GM21576 (cell line): ENCODE measurements around the gene HPRT1.

Source experiments
- ATAC-seq: cut with Tn5 transposase; IDR thresholded peaks from one replicate; pipeline ENCODE4 v1.9.1; 2021; ENCODE audit warnings: mild to moderate bottlenecking, moderate library complexity; ENCODE audit not compliant: unreplicated experiment

Gene HPRT1

GRCh38 chrX:134472041-134472440 lies 12.1 kb downstream of the HPRT1 start:
- no peak for ATAC-seq

GRCh38 chrX:134476284-134476683 lies 16.3 kb downstream of the HPRT1 start:
- no peak for ATAC-seq

DNA sequence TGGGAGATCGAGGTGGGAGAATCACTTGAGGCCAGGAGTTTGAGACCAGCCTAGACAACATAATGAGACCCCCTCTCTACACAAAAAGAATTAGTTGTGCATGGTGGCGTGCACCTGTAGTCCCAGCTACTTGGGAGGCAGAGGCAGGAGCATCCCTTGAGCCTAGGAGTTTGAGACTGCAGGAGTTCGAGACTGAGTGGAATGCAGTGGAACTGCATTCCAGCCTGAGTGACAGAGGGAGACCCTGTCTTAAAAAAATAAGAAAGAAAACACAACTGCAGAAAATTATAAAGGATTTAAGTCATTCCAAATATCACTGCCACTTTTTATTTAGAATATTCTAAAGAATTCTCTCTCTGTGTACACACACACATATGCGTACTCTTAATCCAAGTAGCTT lies 18.4 kb downstream of the HPRT1 start:
- no peak for ATAC-seq

GRCh38 chrX:134480061-134480460 lies 20.1 kb downstream of the HPRT1 start:
- ATAC-seq: no peak

GRCh38 chrX:134481339-134481738 lies 21.4 kb downstream of the HPRT1 start:
- no peak for ATAC-seq

GRCh38 chrX:134482371-134482770 lies 22.4 kb downstream of the HPRT1 start:
- no peak for ATAC-seq

DNA sequence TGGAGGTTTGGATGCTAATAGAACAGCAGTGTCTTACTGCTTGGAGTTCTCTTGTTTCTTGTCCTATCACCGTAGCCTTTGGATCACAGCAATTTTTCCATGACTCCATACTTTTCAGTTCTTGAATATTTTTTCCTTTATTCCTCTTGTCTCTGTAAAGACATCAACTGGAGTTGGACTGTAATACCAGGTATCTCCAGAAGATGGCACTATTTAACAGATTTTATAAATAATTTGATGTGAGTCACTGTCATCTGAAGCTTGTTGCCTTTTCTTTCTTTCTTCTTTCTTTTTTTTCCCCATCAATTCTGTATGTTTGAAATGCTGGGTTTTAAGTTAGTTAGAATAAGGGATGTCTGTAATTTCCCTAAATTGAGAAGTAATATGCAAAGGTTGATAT lies 24.1 kb downstream of the HPRT1 start:
- ATAC-seq: no peak

DNA sequence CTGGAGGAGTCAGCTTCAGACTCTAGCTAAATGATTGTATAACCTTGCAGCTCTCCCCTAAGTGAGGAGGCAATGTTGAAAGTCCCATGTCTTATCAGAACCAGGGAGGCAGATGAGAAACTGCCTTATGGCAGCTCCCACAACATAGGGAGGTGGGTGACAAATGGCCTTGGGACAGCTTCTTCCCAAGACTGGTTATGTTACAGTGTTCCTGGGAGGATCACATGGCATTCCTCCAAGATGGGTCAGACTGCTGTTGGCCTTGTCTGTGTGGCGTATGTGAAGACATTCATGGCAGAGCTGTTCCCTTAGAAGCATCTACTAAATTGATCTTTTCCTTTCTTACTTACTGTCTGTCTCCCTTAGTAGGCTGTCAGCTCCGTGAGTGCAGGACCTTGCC lies 42.0 kb downstream of the HPRT1 start:
- no peak for ATAC-seq

- no peak for ATAC-seq
Observed at GRCh38 chrX:134502686-134503085, 42.7 kb downstream of the HPRT1 start.

DNA sequence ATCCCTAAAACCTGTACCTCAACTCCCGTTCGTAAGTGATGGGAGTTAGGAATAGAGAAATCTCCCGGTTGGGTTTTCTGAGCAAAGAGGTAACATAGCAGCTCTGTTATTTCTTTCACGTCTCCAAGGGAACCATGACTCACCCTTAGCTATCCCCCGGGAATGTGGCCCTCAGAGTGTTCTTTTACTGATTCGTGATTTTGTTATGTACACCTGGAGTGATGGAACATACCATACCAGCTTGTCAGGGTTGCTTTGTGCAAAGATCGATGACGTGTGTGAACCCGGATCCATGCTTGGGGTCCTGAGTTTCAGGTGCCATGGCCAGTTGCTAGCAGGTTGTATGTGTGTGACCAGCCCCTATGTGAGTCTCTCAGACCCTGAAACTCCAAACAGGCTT lies 52.6 kb downstream of the HPRT1 start:
- no peak for ATAC-seq

GRCh38 chrX:134513091-134513490 lies 53.1 kb downstream of the HPRT1 start:
- no peak for ATAC-seq

- ATAC-seq: no peak
Observed at GRCh38 chrX:134520860-134521390, 61.0 kb downstream of the HPRT1 start.

DNA sequence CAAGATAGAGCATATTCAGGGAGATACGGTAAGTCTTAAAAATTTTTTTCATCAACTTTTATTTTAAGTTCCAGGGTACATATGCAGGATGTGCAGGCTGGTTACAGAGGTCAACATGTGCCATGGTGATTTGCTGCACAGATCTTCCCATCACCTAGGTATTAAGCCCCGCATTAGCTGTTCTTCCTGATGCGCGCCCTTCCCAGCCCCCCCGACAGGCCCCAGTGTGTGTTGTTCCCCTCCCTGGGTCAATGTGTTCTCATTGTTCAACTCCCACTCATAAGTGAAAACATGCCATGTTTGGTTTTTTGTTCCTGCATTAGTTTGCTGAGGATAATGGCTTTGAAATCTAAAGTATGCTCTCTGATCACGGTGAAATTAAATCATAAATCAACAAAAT lies 64.2 kb downstream of the HPRT1 start:
- ATAC-seq: no peak

DNA sequence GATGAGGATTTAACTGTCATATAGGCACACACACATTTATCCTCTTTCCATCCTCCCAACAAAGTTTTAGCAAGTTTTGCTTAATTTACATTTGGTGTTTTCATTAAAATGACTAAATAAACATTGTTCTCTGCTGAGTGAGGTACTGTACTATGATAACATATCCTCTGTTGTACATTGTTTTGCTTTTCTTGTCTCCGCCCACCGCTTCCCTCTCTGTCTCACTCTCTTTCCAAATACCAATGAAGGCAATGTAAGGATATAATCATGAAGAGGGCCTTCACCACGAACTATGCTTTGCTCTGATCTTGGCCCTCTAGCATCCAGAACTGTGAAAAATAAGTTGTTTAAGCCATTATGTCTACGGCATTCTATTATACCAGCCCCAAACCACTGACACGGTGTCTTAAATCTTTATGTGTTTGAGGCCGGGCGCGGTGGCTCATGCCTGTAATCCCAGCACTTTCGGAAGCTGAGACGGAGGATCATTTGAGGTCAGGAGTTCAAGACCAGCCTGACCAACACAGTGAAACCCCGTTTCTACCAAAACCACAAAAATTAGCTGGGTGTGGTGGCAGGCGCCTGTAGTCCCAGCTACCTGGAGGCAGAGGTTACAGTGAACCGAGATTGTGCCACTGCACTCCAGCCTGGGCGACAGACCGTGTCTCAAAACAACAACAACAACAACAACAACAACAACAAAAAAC lies 65.3 kb downstream of the HPRT1 start:
- ATAC-seq: no peak

DNA sequence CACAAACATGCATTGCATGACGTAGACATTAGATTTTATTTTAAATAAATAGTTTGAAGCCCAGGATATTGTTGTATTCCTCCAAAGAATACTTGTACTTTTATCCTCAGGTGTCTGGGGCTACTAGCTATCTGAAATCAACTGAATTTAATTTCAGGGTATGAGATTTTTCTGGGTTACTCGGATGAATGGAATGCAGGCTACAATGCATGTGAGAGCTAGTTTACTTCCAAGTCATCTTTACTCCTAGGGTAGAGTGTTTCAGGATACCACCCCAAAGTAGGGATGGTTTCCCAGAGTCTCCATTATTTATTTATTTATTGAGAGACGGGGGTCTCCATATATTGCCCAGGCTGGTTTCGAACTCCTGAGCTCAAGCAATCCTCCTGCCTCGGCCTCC lies 66.4 kb downstream of the HPRT1 start:
- no peak for ATAC-seq

DNA sequence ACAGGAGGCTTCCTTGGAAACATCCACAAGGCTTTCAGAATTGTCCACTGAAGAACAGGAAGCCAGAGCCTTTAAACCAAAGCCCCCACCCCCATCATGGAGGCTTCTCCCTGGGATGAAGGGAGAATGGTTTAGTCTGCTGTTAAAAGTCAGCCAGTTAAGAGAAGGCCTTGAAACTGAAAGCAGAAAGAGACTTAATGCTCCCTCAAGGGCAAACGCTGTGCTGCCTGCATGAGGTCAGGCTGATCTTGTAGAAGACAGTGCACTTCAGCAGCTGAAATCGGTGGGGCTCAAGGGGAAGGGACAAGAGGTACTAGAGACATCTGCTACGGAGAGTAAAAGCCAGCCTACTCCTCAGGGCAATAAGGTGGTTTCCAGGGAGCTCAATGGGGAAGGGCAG lies 69.0 kb downstream of the HPRT1 start:
- ATAC-seq: no peak

DNA sequence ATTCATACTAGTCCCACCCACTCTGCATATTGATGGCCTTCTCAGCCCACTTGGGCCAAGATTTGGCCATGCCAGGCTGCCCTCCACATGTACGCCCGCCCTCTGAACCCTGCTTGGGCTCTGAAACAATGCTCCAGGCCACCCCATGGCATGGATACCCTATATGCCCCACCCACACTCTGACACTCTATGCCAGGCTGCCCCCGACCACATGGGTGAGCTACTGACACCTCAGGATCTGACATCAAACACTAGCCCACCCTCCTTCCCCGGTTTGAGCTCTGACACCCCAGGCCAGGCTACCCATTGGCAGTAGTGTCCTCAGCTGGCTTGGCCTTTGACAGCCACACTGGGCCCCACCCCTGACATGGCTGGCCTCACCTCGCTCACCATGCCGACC lies 69.5 kb downstream of the HPRT1 start:
- ATAC-seq: no peak

- ATAC-seq: no peak
Observed at GRCh38 chrX:134530845-134531244, 70.9 kb downstream of the HPRT1 start.

DNA sequence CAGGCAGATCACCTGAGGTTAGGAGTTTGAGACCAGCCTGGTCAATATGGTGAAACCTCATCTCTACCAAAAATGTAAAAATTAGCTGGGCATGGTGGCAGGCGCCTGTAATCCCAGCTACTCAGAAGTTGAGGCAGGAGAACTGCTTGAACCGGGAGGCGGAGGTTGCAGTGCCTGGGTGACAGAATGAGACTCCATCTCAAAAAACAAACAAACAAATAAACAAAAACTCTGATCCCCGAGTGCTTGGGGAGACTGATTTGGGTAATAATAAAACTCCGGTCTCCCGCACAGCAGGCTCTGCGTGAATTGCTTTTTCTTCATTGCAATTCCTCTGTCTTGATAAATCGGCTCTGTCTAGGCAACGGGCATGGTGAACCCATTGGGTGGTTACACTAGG lies 73.4 kb downstream of the HPRT1 start:
- ATAC-seq: no peak

GRCh38 chrX:134533952-134534351 lies 74.0 kb downstream of the HPRT1 start:
- ATAC-seq: no peak

DNA sequence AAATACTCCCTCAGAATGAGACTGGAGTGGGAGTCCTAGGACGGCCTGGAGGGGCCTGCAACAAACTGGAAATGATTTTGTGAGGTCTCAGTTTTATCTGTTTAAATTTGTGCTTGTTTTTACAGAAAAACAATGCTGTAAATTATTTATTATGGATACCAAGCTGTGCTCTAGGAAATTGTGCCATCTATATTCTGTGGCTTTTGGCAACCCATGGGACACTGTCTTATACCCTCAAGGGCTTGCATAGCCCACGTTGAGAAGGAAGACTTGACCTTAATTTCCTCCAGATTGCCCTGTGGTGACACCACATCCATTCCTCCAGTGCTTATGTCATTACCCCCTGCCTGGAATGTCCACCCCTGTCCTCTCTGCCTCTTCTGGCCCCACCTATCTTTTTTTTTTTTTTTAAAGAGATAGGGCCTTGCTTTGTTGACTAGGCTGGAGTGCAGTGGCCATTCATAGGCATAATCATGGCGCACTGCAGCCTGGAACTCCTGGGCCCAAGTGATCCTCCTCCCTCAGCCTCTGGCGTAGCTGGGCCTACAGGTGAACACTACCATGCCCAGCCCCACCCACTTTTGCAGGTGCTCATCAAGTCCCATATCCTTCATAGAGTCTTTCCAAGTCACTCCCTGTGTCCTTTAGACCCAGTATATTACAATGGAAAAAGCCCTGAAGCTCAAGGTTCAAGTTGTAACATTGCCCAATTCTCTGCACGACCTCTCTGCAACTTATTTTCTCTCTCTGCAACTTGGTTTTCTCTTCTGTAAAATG lies 77.4 kb downstream of the HPRT1 start:
- no peak for ATAC-seq

DNA sequence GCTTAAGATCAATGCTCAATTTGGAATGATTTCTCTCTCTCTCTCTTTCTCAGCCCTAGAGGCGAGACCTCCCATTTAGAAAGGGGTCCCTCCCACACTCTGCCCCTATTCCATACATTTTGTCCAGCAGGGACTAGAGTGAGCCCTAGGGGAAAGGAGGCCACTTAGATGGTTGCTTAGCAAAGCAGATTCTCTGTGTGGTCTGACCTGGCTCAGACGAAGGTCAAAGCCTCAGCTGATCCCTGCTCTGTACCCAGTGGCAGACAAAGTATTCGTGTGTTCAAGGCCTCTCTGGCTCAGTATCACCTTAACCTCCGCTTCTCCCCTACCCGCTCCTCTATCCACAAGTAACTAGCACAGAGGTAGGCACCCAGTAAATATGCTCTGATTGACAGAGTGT lies 78.4 kb downstream of the HPRT1 start:
- ATAC-seq: no peak
